Large intestine (tissue), 3 donors: ENCODE measurements around the gene ZNF681. TPM values are rescaled to one million over a fixed set of nuclear protein-coding genes. Genes with fewer than 3 reads are reported as not detected.
"Not testable (repeated sequence)": the region's sequence is repeated elsewhere in the genome, so short reads cannot be mapped to it uniquely, and the experiment has no call there.

Source experiments
- DNase-seq, 2 donors: peaks; one replicate each; pipeline versions ENCODE4 v3.0.0 to v3.0.0-alpha.2; 2013
- H3K27ac ChIP-seq: one replicate; pipeline ENCODE4 v1.5.1; 2013; ENCODE audit warnings: low read length
- H3K27me3 ChIP-seq: 2 replicates; pipeline ENCODE4 v1.6.1; 2013; ENCODE audit warnings: low read length; ENCODE audit not compliant: control insufficient read depth, insufficient read depth
- H3K36me3 ChIP-seq: 2 replicates; pipeline ENCODE4 v1.6.1; 2013; ENCODE audit warnings: low read length; ENCODE audit not compliant: control insufficient read depth, insufficient read depth
- H3K4me1 ChIP-seq: one replicate; pipeline ENCODE4 v1.6.1; 2013; ENCODE audit warnings: low read length; ENCODE audit not compliant: control insufficient read depth, insufficient read depth
- H3K4me3 ChIP-seq: one replicate; pipeline ENCODE4 v1.5.1; 2013; ENCODE audit warnings: low read length
- H3K9me3 ChIP-seq: one replicate; pipeline ENCODE4 v1.6.1; 2013; ENCODE audit warnings: mild to moderate bottlenecking, low read depth, low read length, moderate library complexity; ENCODE audit not compliant: control insufficient read depth
- WGBS: methylation state at CpG from one replicate; pipeline ENCODE4 v1.1.5; 2013; ENCODE audit warnings: low lambda C conversion rate; ENCODE audit not compliant: insufficient coverage; 5-methylcytosine and 5-hydroxymethylcytosine counted together
- polyA plus RNA-seq: library from polyadenylated mRNA; unstranded; fragments of 120-200 nt; gene quantifications from one replicate; pipeline ENCODE4 v1.2.1, GENCODE V29; 2013

The ZNF681 gene
- polyA plus RNA-seq, 1 donor, result 5.1 TPM

- H3K27me3 ChIP-seq, result no peaks in the 10 kb centered on the region
- DNase-seq, result no peak
- H3K27ac ChIP-seq, result no peak overlapping the region
- H3K4me3 ChIP-seq, result no peak overlapping the region
- H3K9me3 ChIP-seq, result no peaks in the 10 kb centered on the region
- no peaks in the 10 kb centered on the region for H3K4me1 ChIP-seq
- 100% methylated on average over 1 of the region's 2 CpGs for WGBS
- H3K36me3 ChIP-seq, result no peaks in the 10 kb centered on the region
Measured at GRCh38 chr19:23699521-23699860, 59.2 kb downstream of the ZNF681 start.

- DNase-seq, result no peak
- WGBS, result 80% methylated on average over 1 of the region's 6 CpGs
- Histone ChIP-seq H3K9me3 (no peaks in the 10 kb centered on the region), H3K4me3 (no peak overlapping the region), H3K36me3 (no peaks in the 10 kb centered on the region), H3K27ac (no peak overlapping the region), H3K27me3 (no peaks in the 10 kb centered on the region), H3K4me1 (no peaks in the 10 kb centered on the region)
Measured at GRCh38 chr19:23698711-23699520, 59.8 kb downstream of the ZNF681 start.

- not testable (repeated sequence) for H3K27ac ChIP-seq, H3K4me3 ChIP-seq, H3K36me3 ChIP-seq, H3K27me3 ChIP-seq, H3K4me1 ChIP-seq, H3K9me3 ChIP-seq, DNase-seq
- no CpG with 5 or more reads among the region's 9 CpGs for WGBS
Measured at GRCh38 chr19:23692937-23693336, 65.8 kb downstream of the ZNF681 start.

Other genes starting within 250 kb of the ZNF681 start
- 13.1 TPM for gene ZNF675, start 71.7 kb downstream of the ZNF681 start, polyA plus RNA-seq
- gene ZNF726, start 156.0 kb upstream of the ZNF681 start, polyA plus RNA-seq, result 4.5 TPM